GM18498 (cell line): ENCODE measurements around the gene FLG.
"Not testable (repeated sequence)": the region's sequence is repeated elsewhere in the genome, so short reads cannot be mapped to it uniquely, and the experiment has no call there.

Experiments used
- ATAC-seq: cut with Tn5 transposase; IDR thresholded peaks from one replicate; pipeline ENCODE4 v1.9.1; 2021; ENCODE audit warnings: mild to moderate bottlenecking, moderate library complexity; ENCODE audit not compliant: unreplicated experiment

Gene FLG

GRCh38 chr1:152325111-152325510 is at the start of gene FLG:
TSS of gene FLG (minus strand) at chr1:152325239. CDS start at chr1:152315456, 9,783 bp downstream.
- ATAC-seq: no peak

GRCh38 chr1:152374451-152374850 is 49.4 kb upstream of the FLG start:
- no peak for ATAC-seq

GRCh38 chr1:152372672-152373071 is 47.6 kb upstream of the FLG start:
- no peak for ATAC-seq

- no peak for ATAC-seq
These were observed 42.4 kb upstream of the FLG start for GRCh38 chr1:152367436-152367835.

- ATAC-seq: no peak
These were observed 34.9 kb upstream of the FLG start, which contains the start of gene FLG2 for GRCh38 chr1:152359906-152360305. TSS of gene FLG2 (minus strand) at chr1:152360006. CDS start at chr1:152358884, 1,122 bp downstream.

GRCh38 chr1:152356736-152357135 is 31.7 kb upstream of the FLG start:
- no peak for ATAC-seq

- no peak for ATAC-seq
These were observed 24.6 kb upstream of the FLG start for GRCh38 chr1:152349611-152350010.

GRCh38 chr1:152348447-152348846 is 23.4 kb upstream of the FLG start:
- ATAC-seq: no peak

GRCh38 chr1:152347116-152347728 is 22.2 kb upstream of the FLG start:
- ATAC-seq: peak; percentile 63

- no peak for ATAC-seq
These were observed 19.4 kb upstream of the FLG start for GRCh38 chr1:152344438-152344837.

- ATAC-seq: no peak
These were observed 18.0 kb upstream of the FLG start for GRCh38 chr1:152343006-152343405.

GRCh38 chr1:152335399-152335798 is 10.4 kb upstream of the FLG start:
- ATAC-seq: no peak

- ATAC-seq: no peak
These were observed 3.9 kb upstream of the FLG start for GRCh38 chr1:152328801-152329391.

GRCh38 chr1:152313970-152314369 is 11.1 kb downstream of the FLG start:
- no peak for ATAC-seq

- no peak for ATAC-seq
These were observed 11.7 kb downstream of the FLG start for GRCh38 chr1:152313319-152313801.

- ATAC-seq: not testable (repeated sequence)
These were observed 12.9 kb downstream of the FLG start for GRCh38 chr1:152312169-152312568.

GRCh38 chr1:152309955-152310354 is 15.1 kb downstream of the FLG start:
- ATAC-seq: no peak

- ATAC-seq: not testable (repeated sequence)
These were observed 15.6 kb downstream of the FLG start for GRCh38 chr1:152309320-152309901.

GRCh38 chr1:152308758-152309157 is 16.3 kb downstream of the FLG start:
- not testable (repeated sequence) for ATAC-seq

- ATAC-seq: not testable (repeated sequence)
These were observed 17.1 kb downstream of the FLG start for GRCh38 chr1:152307970-152308369.

- ATAC-seq: not testable (repeated sequence)
These were observed 18.9 kb downstream of the FLG start for GRCh38 chr1:152306123-152306522.

GRCh38 chr1:152304773-152305172 is 20.3 kb downstream of the FLG start:
- ATAC-seq: not testable (repeated sequence)
